ENCODE data around the gene PYCARD.
"Not testable (repeated sequence)": the region's sequence is repeated elsewhere in the genome, so short reads cannot be mapped to it uniquely, and the experiment has no call there.

PYCARD gene

GRCh38 chr16:31190818-31191444 lies 11.6 kb downstream of the PYCARD start:
- no peak for DNase-seq (ENCODE audit: low read depth)

GRCh38 chr16:31190061-31190460 lies 12.5 kb downstream of the PYCARD start:
- no peak for DNase-seq (ENCODE audit: low read depth)

- DNase-seq (ENCODE audit: low read depth): no peak
Observed at GRCh38 chr16:31189412-31189778, 13.2 kb downstream of the PYCARD start.

GRCh38 chr16:31188450-31189411 lies 13.8 kb downstream of the PYCARD start:
- DNase-seq (ENCODE audit: low read depth): no peak

GRCh38 chr16:31187808-31188189 lies 14.8 kb downstream of the PYCARD start:
- no peak for DNase-seq (ENCODE audit: low read depth)

GRCh38 chr16:31186930-31187807 lies 15.4 kb downstream of the PYCARD start:
- DNase-seq (ENCODE audit: low read depth): no peak

- DNase-seq (ENCODE audit: low read depth): no peak
Observed at GRCh38 chr16:31186176-31186575, 16.4 kb downstream of the PYCARD start.

GRCh38 chr16:31185339-31185738 lies 17.2 kb downstream of the PYCARD start:
- no peak for DNase-seq (ENCODE audit: low read depth)

GRCh38 chr16:31184888-31185287 lies 17.7 kb downstream of the PYCARD start:
- DNase-seq (ENCODE audit: low read depth): no peak

- DNase-seq (ENCODE audit: low read depth): no peak
Observed at GRCh38 chr16:31183432-31184428, 18.8 kb downstream of the PYCARD start.

GRCh38 chr16:31182391-31182790 lies 20.2 kb downstream of the PYCARD start:
- DNase-seq (ENCODE audit: low read depth): no peak

- no peak for DNase-seq (ENCODE audit: low read depth)
Observed at GRCh38 chr16:31181102-31181830, 21.3 kb downstream of the PYCARD start.

GRCh38 chr16:31179747-31180459 lies 22.7 kb downstream of the PYCARD start, which contains the start of gene FUS:
Gene FUS, plus strand, starts transcription at chr16:31180139. Its CDS starts 76 bp downstream, at chr16:31180215.
- DNase-seq (ENCODE audit: low read depth): peak; percentile 76

- DNase-seq (ENCODE audit: low read depth): no peak
Observed at GRCh38 chr16:31179219-31179746, 23.3 kb downstream of the PYCARD start.

GRCh38 chr16:31177136-31177535 lies 25.4 kb downstream of the PYCARD start:
- no peak for DNase-seq (ENCODE audit: low read depth)

- DNase-seq (ENCODE audit: low read depth): not testable (repeated sequence)
Observed at GRCh38 chr16:31170048-31170447, 32.5 kb downstream of the PYCARD start.

GRCh38 chr16:31168848-31169247 lies 33.7 kb downstream of the PYCARD start:
- no peak for DNase-seq (ENCODE audit: low read depth)

GRCh38 chr16:31167315-31167714 lies 35.2 kb downstream of the PYCARD start:
- no peak for DNase-seq (ENCODE audit: low read depth)

- DNase-seq (ENCODE audit: low read depth): no peak
Observed at GRCh38 chr16:31157136-31157535, 45.4 kb downstream of the PYCARD start.
